A549 (cell line): ENCODE measurements around the gene ZCCHC24. TPM values are rescaled to one million over a fixed set of nuclear protein-coding genes. Genes with fewer than 3 reads are reported as not detected.

Experiments
- ATAC-seq, 2 experiments: fragments of 200-7000 bp in 1 of 2; fragments of >200 bp in 1 of 2; cut with Nextera tagmentation in 1 of 2; cut with Tn5 transposase in 1 of 2; 3 replicates each; pipeline versions ENCODE4 v1.8.0 to v1.9.1; 2018 to 2020; ENCODE audit warnings: mild to moderate bottlenecking in 1 of 2, moderate library complexity in 1 of 2
- CTCF ChIA-PET: fragments of 300-600 bp; sonication (Branson Sonifier 250); formaldehyde crosslinking; extraction: SDS; loops from one replicate; lab custom pipeline; 2021; ENCODE audit warnings: antibody characterized with exemption, inconsistent platforms; lab: Yijun Ruan, JAX
- POLR2A ChIA-PET: fragments of 350-600 bp; formaldehyde crosslinking; extraction: SDS; loops from one replicate; lab custom pipeline; 2021; ENCODE audit warnings: antibody characterized with exemption, inconsistent platforms; lab: Yijun Ruan, JAX
- DNase-seq, 2 experiments: peaks; one replicate each; pipeline versions ENCODE4 v3.0.0 to v3.0.0-alpha.2; 2011 to 2016; ENCODE audit warnings: low read depth in 1 of 2, low spot score in 1 of 2
- FAIRE-seq: peaks from 2 replicates; lab custom pipeline; 2011; peaks lifted over from hg19 to GRCh38; lab: Jason Lieb, UNC
- H3K27ac ChIP-seq, 2 experiments: fragments of >200 bp; sonication (Bioruptor Twin); formaldehyde crosslinking; 3 replicates each; pipeline ENCODE4 v1.5.1; 2016 to 2017
- H3K4me1 ChIP-seq: fragments of >200 bp; sonication (Bioruptor Twin); formaldehyde crosslinking; 3 replicates; pipeline ENCODE4 v1.6.1; 2016
- H3K4me2 ChIP-seq: fragments of >200 bp; sonication (Bioruptor Twin); formaldehyde crosslinking; 3 replicates; pipeline ENCODE4 v1.6.1; 2016
- H3K4me3 ChIP-seq: fragments of >200 bp; sonication (Bioruptor Twin); formaldehyde crosslinking; 3 replicates; pipeline ENCODE4 v1.5.1; 2016
- H3K9me3 ChIP-seq: fragments of >200 bp; sonication (Bioruptor Twin); formaldehyde crosslinking; 3 replicates; pipeline ENCODE4 v1.6.1; 2016
- ATOH8 ChIP-seq: fragments of 250-450 bp; sonication (Bioruptor Pico); IDR thresholded peaks from 2 replicates; pipeline ENCODE4 v1.5.0; 2020; ENCODE audit warnings: low read depth, mild to moderate bottlenecking, moderate library complexity
- CBX2 ChIP-seq: fragments of 200-600 bp; sonication (generic); IDR thresholded peaks from 2 replicates; pipeline ENCODE4 v1.6.1; 2016; ENCODE audit warnings: low read depth, mild to moderate bottlenecking, borderline replicate concordance
- CEBPB ChIP-seq, 2 experiments: fragments of >200 bp in 1 of 2; sonication (Bioruptor Twin) in 1 of 2; formaldehyde crosslinking in 1 of 2; IDR thresholded peaks; 2 replicates each; pipeline ENCODE4 v1.6.1; 2012 to 2016
- EHF ChIP-seq: fragments of 250-450 bp; sonication (Bioruptor Pico); IDR thresholded peaks from 2 replicates; pipeline ENCODE4 v1.5.0; 2020; ENCODE audit warnings: mild to moderate bottlenecking
- FOSL2 ChIP-seq, 2 experiments: fragments of 450-650 bp in 1 of 2; fragments of >200 bp in 1 of 2; sonication (Bioruptor Twin) in 1 of 2; formaldehyde crosslinking; IDR thresholded peaks; 2 replicates each; pipeline versions ENCODE4 v1.5.0 to v1.6.1; 2016 to 2020; ENCODE audit warnings: mild to moderate bottlenecking in 1 of 2, moderate library complexity in 1 of 2
- HDAC2 ChIP-seq: fragments of 200-600 bp; sonication (generic); IDR thresholded peaks from 2 replicates; pipeline ENCODE4 v1.6.1; 2016
- HEYL ChIP-seq: fragments of 250-450 bp; sonication (Bioruptor Pico); IDR thresholded peaks from 2 replicates; pipeline ENCODE4 v1.8.0; 2021; ENCODE audit warnings: mild to moderate bottlenecking, moderate library complexity
- JUN ChIP-seq, 2 experiments: fragments of >200 bp; sonication (Bioruptor Twin); formaldehyde crosslinking; IDR thresholded peaks; 2 replicates in 1 of 2; 3 replicates in 1 of 2; pipeline ENCODE4 v1.6.1; 2016 to 2017
- MAFK ChIP-seq: fragments of 450-650 bp; IDR thresholded peaks from 2 replicates; pipeline ENCODE4 v1.6.1; 2014; ENCODE audit not compliant: partially characterized antibody
- MAX ChIP-seq: IDR thresholded peaks from 2 replicates; pipeline ENCODE4 v1.6.1; 2012
- MAZ ChIP-seq: fragments of 150-350 bp; IDR thresholded peaks from 2 replicates; pipeline ENCODE4 v1.6.1; 2014; ENCODE audit warnings: antibody characterized with exemption, low read depth, low read length, borderline replicate concordance
- PHF8 ChIP-seq: fragments of 200-600 bp; sonication (generic); IDR thresholded peaks from 2 replicates; pipeline ENCODE4 v1.6.1; 2016; ENCODE audit warnings: low read depth, mild to moderate bottlenecking, antibody characterized with exemption, moderate library complexity, borderline replicate concordance
- RCOR1 ChIP-seq: fragments of 150-350 bp; IDR thresholded peaks from 2 replicates; pipeline ENCODE4 v1.6.1; 2014; ENCODE audit warnings: antibody characterized with exemption, low read length, low read depth
- RNF2 ChIP-seq: fragments of 200-600 bp; sonication (generic); IDR thresholded peaks from 2 replicates; pipeline ENCODE4 v1.6.1; 2016; ENCODE audit warnings: low read depth, mild to moderate bottlenecking, antibody characterized with exemption, moderate library complexity, borderline replicate concordance
- TFCP2L1 ChIP-seq: fragments of 250-450 bp; sonication (Bioruptor Pico); IDR thresholded peaks from 2 replicates; pipeline ENCODE4 v1.5.0; 2021; ENCODE audit warnings: mild to moderate bottlenecking
- TP53 ChIP-seq: fragments of 250-450 bp; sonication (Bioruptor Pico); IDR thresholded peaks from 2 replicates; pipeline ENCODE4 v1.5.0; 2021; ENCODE audit warnings: mild to moderate bottlenecking, moderate library complexity
- ZNF302 ChIP-seq: fragments of 250-450 bp; sonication (Bioruptor Pico); IDR thresholded peaks from 2 replicates; pipeline ENCODE4 v1.9.0; 2021; ENCODE audit warnings: inconsistent platforms, mild to moderate bottlenecking, moderate library complexity
- WGBS: methylation state at CpG from one replicate; pipeline ENCODE4 v1.1.6; 2017; ENCODE audit errors: missing lambda C conversion rate; 5-methylcytosine and 5-hydroxymethylcytosine counted together
- polyA plus RNA-seq, 4 experiments: library from polyadenylated mRNA; depleted of rRNA in 3 of 4; stranded (reverse); fragments of >200 nt; fragmentation: RNase III in 1 of 4; extraction: RNeasy Plus Mini Kit Qiagen cat#74134 plus additional on column Dnase treatment in 1 of 4; gene quantifications; 2 replicates in 3 of 4; 3 replicates in 1 of 4; pipeline ENCODE4 v1.2.3, GENCODE V29; 2011 to 2017
- TF ChIP-seq, protein P1 (sequence below): fragments of 450-650 bp; IDR thresholded peaks from 2 replicates; pipeline ENCODE4 v1.6.1; 2014; ENCODE audit warnings: antibody characterized with exemption
- TF ChIP-seq, protein P2 (sequence below): IDR thresholded peaks from 2 replicates; pipeline ENCODE4 v1.6.1; 2012; ENCODE audit warnings: low read depth, borderline replicate concordance
- TF ChIP-seq, protein P3 (sequence below): fragments of 250-450 bp; sonication (Bioruptor Pico); IDR thresholded peaks from 2 replicates; pipeline ENCODE4 v1.5.0; 2021; ENCODE audit warnings: mild to moderate bottlenecking, moderate library complexity, borderline replicate concordance

Gene ZCCHC24
- polyA plus RNA-seq, 2 of the 4 experiments (the other 2 are of a cell fraction) = 2.4 to 4.2 TPM

GRCh38 chr10:79347894-79348639 is 97.4 kb downstream of the ZCCHC24 start:
- WGBS = 4% methylated on average over 17 of the region's 34 CpGs
- H3K9me3 ChIP-seq = no peaks in the 10 kb centered on the region
- H3K4me2 ChIP-seq = peak overlapping the region; percentile 99
- ATAC-seq (peak; percentile 63 to 70), FAIRE-seq (no peak), DNase-seq (peak; percentile 44 to 62)
- H3K4me3 ChIP-seq = peak overlapping the region; percentile 84
- H3K4me1 ChIP-seq = peaks cover 18% of the 10 kb centered on the region
- no peak for TF ChIP-seq HDAC2
- no peak for TF ChIP-seq FOSL2 (IDR thresholded peaks at IDR 0.05)
- no peak for TF ChIP-seq FOSL2 (CRISPR knock-in tag; IDR thresholded peaks at IDR 0.05)
- TF ChIP-seq TFCP2L1 (CRISPR knock-in tag) = 0 out of 2 replicates have a peak, but pooled peaks have one; percentile 23
- TF ChIP-seq, protein P1, sequence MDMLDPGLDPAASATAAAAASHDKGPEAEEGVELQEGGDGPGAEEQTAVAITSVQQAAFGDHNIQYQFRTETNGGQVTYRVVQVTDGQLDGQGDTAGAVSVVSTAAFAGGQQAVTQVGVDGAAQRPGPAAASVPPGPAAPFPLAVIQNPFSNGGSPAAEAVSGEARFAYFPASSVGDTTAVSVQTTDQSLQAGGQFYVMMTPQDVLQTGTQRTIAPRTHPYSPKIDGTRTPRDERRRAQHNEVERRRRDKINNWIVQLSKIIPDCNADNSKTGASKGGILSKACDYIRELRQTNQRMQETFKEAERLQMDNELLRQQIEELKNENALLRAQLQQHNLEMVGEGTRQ = peak; percentile 62
- TF ChIP-seq, protein P2, sequence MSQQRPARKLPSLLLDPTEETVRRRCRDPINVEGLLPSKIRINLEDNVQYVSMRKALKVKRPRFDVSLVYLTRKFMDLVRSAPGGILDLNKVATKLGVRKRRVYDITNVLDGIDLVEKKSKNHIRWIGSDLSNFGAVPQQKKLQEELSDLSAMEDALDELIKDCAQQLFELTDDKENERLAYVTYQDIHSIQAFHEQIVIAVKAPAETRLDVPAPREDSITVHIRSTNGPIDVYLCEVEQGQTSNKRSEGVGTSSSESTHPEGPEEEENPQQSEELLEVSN = peak; percentile 89; the same call in 1 of the 2 replicates
- TF ChIP-seq, protein P3, sequence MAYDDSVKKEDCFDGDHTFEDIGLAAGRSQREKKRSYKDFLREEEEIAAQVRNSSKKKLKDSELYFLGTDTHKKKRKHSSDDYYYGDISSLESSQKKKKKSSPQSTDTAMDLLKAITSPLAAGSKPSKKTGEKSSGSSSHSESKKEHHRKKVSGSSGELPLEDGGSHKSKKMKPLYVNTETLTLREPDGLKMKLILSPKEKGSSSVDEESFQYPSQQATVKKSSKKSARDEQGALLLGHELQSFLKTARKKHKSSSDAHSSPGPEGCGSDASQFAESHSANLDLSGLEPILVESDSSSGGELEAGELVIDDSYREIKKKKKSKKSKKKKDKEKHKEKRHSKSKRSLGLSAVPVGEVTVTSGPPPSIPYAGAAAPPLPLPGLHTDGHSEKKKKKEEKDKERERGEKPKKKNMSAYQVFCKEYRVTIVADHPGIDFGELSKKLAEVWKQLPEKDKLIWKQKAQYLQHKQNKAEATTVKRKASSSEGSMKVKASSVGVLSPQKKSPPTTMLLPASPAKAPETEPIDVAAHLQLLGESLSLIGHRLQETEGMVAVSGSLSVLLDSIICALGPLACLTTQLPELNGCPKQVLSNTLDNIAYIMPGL (CRISPR knock-in tag) = peak; percentile 67; the same call in 1 of the 2 replicates
- peak in 1 of 2 experiments; percentile 3; a peak in 1 of 5 replicates for TF ChIP-seq JUN (IDR thresholded peaks at IDR 0.05)
- 0 out of 2 replicates have a peak, but pooled peaks have one; percentile 19 for TF ChIP-seq RNF2
- TF ChIP-seq EHF (CRISPR knock-in tag) = no peak
- 0 out of 2 replicates have a peak, but pooled peaks have one; percentile 46 for TF ChIP-seq ATOH8 (CRISPR knock-in tag)
- TF ChIP-seq MAX = peak; percentile 92
- peak; percentile 48 to 84; a peak in 3 of 4 replicates for TF ChIP-seq CEBPB (IDR thresholded peaks at IDR 0.05)
- H3K27ac ChIP-seq = peak overlapping the region; percentile 89 to 97
- ChIA-PET CTCF (interaction anchor here (0.6 to 2.7 kb wide), 11 partner anchors 11 to 1293 kb away, joined by 3 to 14 read pairs (median 4); no protein-coding TSS in a partner anchor), POLR2A (interaction anchor here (0.6 kb wide), 1 partner anchor 19 kb away, joined by 3 read pairs; no protein-coding TSS in a partner anchor)

- peak within 1 kb of the TSS; percentile 99 for H3K4me2 ChIP-seq
- WGBS = 1% methylated on average over 47 of the region's 77 CpGs
- H3K27ac ChIP-seq = peak within 1 kb of the TSS; percentile 89 to 97
- H3K9me3 ChIP-seq = no peaks in the 10 kb centered on the region
- DNase-seq = peak; percentile 74 to 91
- POLR2A ChIA-PET = no interaction called here
- H3K4me3 ChIP-seq = peak within 1 kb of the TSS; percentile 84
- H3K4me1 ChIP-seq = peaks cover 18% of the 10 kb centered on the region
- FAIRE-seq = no peak
- CTCF ChIA-PET = interaction anchor here (0.8 to 3.3 kb wide), 16 partner anchors 11 to 151 kb away, joined by 3 to 37 read pairs (median 4); no protein-coding TSS in a partner anchor
- peak; percentile 86 to 90 for ATAC-seq
- TF ChIP-seq, protein P1 = no peak
- TF ChIP-seq CBX2 (no peak), TP53 (no peak), MAFK (no peak), PHF8 (peak; percentile 79), HEYL (CRISPR knock-in tag) (no peak), HDAC2 (no peak), MAZ (0 out of 2 replicates have a peak, but pooled peaks have one; percentile 71), ATOH8 (CRISPR knock-in tag) (no peak), RNF2 (no peak), ZNF302 (no peak), RCOR1 (no peak)
- TF ChIP-seq, protein P2 = peak; percentile 70
Observed at GRCh38 chr10:79347226-79347893, 98.1 kb downstream of the ZCCHC24 start, which contains the start of gene PPIF. TSS of gene PPIF (plus strand) at chr10:79347469. CDS start at chr10:79347549, 80 bp downstream.
